ENCODE data around the gene PSAP.

- no peak for TF ChIP-seq CTCF (IDR thresholded peaks at IDR 0.05; ENCODE audit: insufficient read depth, low read length, poor library complexity, severe bottlenecking)
- no peak for TF ChIP-seq EZH2phosphoT487 (conservative IDR thresholded peaks at IDR 0.05; ENCODE audit: low read length)
Observed at GRCh38 chr10:71838264-71839211, 12.5 kb downstream of the PSAP start.

Measured in SU-DHL-6 (cell line).